Cardiac septum (tissue), 1 donor: ENCODE results near the gene GLDN. TPM values are rescaled to one million over a fixed set of nuclear protein-coding genes. Genes with fewer than 3 reads are reported as not detected.

Experiments used
- DNase-seq: peaks from one replicate; pipeline ENCODE4 v3.0.0-alpha.2; 2020; ENCODE audit warnings: low spot score
- intact Hi-C: fragments of 100-400 bp; cut with DNase I; formaldehyde crosslinking; loops from one replicate; pipeline ENCODE4 v1.14.0; 2022
- total RNA-seq: library from RNA; stranded (reverse); fragmentation: NEBNext Ultra II Directional; extraction: Animal tissue kit (Norgen Biotek cat#: 25700); gene quantifications from one replicate; pipeline ENCODE4 v1.2.1, GENCODE V29; 2021
- donor health status: DM: no; HTN: no; CAD: no.

GLDN gene
- total RNA-seq, 1 donor from 2014 or later = 20.6 TPM

- intact Hi-C loops = no loop called here
- no peak for DNase-seq
These were observed 7.8 kb downstream of the GLDN start for GRCh38 chr15:51349156-51349844.

DNA sequence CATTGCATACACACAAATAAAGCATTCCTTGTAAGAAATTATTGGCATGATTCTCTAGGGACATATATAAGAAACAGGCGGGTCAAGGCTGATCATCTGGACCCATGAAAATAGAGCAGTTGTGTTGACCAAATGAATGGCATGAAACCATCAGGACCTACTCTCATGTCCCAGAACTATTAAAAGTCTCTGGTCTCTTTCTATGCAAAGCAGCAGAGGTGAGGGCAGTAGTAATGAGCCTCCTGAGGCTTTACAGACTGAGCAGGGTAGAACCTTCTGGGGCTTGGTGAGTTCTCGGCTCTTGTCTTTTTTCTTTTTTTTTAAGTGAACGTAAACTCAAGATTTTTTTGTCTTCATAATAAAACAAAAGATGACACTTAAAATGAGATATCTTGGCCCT lies 9.3 kb downstream of the GLDN start:
- intact Hi-C loops = no loop called here
- DNase-seq = no peak

DNA sequence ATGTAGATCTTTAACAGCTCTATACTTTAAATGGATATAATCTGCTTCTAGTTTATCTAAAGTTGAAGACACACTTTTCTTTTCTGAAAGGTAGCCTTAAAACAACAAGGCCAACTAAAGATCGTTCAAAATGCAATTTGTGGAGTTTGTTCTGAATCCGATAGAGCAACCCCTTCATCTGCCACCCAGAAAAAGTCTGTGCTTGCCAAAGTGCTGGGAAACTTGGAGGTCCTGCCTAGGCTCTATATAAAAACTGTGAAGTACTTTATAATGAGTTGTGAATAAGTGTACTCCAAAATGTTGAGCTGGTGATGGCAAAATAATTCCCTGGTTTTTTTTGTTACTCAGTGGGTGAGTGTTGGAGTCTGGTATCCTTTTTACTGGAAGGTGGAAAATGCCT lies 12.5 kb downstream of the GLDN start:
- intact Hi-C loops = no loop called here
- DNase-seq = no peak

- DNase-seq = no peak
- intact Hi-C loops = no loop called here
These were observed 13.6 kb downstream of the GLDN start for GRCh38 chr15:51355096-51355495.

- intact Hi-C loops = no loop called here
- no peak for DNase-seq
These were observed 14.7 kb downstream of the GLDN start for GRCh38 chr15:51356147-51356546.

GRCh38 chr15:51356983-51357382 lies 15.5 kb downstream of the GLDN start:
- DNase-seq = no peak

GRCh38 chr15:51359981-51360380 lies 18.5 kb downstream of the GLDN start:
- intact Hi-C loops = no loop called here

More at GRCh38 chr15:51356983-51357382, 15.5 kb downstream of the GLDN start:
- intact Hi-C loops = no loop called here

GRCh38 chr15:51363383-51363782 lies 21.9 kb downstream of the GLDN start:
- DNase-seq = no peak
- intact Hi-C loops = no loop called here

More at GRCh38 chr15:51359981-51360380, 18.5 kb downstream of the GLDN start:
- DNase-seq = no peak

DNA sequence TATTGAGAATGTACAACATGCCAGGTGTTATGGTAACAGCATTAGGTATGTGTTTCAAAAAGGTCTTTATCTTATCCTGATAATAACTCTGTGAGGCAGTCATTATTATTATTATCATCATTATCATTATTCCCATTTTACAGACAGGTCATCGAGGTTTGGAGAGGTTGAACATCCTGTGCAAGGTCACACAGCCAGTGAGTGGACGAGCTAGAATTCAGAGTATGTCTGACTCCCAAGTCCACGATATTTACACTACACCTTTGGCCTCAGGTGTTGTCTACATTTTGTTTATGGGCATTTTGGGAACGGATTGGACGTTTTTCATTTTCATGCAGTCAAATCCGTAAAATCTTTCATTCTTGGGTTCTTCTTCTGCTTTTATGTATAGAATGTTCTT lies 24.0 kb downstream of the GLDN start:
- intact Hi-C loops = no loop called here
- DNase-seq = no peak

- no peak for DNase-seq
- intact Hi-C loops = no loop called here
These were observed 24.6 kb downstream of the GLDN start for GRCh38 chr15:51366071-51366470.

GRCh38 chr15:51366920-51367319 lies 25.5 kb downstream of the GLDN start:
- intact Hi-C loops = no loop called here

DNA sequence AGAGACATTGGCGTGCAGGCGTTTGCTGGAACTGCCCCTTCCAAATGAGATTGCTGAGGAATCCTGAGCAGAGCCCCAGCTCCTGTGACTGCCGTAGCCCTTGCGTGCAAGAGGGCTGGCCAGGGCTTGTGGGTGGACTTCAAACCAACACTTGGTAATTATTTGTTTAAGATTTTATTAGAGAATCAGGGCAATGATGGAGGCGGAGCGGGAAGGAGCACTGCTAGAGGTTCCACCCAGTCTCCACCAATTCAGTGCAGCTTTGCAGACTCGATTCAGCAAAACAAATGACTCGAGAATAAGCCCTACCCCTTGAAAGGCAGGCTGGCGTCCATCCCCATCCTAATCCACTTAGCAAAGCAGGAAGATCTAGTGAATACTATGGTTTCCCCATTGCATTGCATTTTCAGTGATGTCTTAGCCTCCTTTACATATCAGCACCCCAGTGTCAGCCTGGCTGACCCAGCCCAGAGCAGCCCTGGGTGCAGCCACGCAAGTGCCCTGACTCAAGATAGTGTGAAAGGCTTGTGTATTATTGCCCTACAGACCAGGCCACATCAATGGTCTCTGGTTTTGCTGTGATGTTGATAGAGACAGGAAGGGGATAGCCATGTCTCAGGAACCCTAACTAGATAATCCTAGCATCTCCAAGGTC lies 26.0 kb downstream of the GLDN start:
- intact Hi-C loops = no loop called here
- no peak for DNase-seq

More at GRCh38 chr15:51366920-51367319, 25.5 kb downstream of the GLDN start:
- DNase-seq = no peak

GRCh38 chr15:51368307-51368706 lies 26.9 kb downstream of the GLDN start:
- intact Hi-C loops = no loop called here
- no peak for DNase-seq

DNA sequence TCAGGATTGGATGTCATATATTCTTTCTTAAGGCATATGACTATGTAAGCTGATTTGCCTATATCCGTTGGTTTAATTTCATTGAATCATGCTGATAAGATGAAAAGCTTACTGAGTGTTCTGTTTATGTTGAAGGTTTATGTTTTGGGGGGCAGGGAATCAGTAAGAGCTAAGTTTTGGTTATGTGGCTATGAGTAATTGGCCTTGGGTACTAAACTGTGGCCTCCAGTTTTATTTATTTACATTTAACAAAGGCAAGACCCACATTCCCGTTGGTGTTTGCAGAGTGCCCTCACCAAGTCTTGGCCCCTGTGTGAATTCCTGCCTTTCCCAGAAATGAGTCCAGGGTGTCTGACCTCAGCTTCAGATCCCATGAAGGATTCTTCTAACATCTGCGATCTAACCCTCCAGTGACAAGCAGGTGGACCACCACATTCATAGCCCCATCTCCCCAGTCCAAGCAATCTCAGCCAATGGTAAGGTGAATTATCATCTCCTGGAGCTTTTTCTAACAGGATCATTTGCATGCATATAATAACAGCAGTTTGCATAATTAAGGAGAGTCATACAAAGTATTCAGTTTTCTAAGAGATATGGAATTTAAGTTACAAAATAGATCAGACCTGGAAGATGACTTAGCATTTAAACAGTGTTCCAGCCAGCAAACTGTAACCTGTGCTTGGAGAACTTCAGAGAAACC lies 27.4 kb downstream of the GLDN start:
- intact Hi-C loops = no loop called here
- DNase-seq = no peak

DNA sequence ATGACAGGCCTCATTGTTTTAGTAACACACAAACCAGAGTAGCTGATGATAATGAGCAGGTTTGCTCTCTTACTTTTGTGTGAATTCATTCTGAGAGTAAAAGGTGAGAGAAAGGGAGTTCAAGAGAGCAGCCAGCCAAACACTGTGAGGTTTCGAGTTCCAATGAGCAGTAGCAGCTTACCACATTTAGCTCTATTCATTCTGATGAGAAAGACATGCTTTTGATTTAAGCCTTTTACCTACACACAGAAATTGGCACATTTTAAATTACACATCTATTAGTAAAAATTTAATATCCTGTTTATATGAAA lies 28.0 kb downstream of the GLDN start:
- intact Hi-C loops = no loop called here

GRCh38 chr15:51371266-51371665 lies 29.8 kb downstream of the GLDN start:
- DNase-seq = no peak
- intact Hi-C loops = loop anchor here (5.0 kb wide), 1 partner anchor 49 kb away; no protein-coding TSS in a partner anchor

More for the DNA sequence above, 28.0 kb downstream of the GLDN start:
- no peak for DNase-seq

GRCh38 chr15:51374131-51374530 lies 32.7 kb downstream of the GLDN start:
- no peak for DNase-seq
- intact Hi-C loops = loop anchor here (5.0 kb wide), 1 partner anchor 52 kb away; no protein-coding TSS in a partner anchor

- intact Hi-C loops = loop anchor here (5.0 kb wide), 1 partner anchor 219 kb away; no protein-coding TSS in a partner anchor
- DNase-seq = no peak
These were observed 34.6 kb downstream of the GLDN start for GRCh38 chr15:51375966-51376640.

DNA sequence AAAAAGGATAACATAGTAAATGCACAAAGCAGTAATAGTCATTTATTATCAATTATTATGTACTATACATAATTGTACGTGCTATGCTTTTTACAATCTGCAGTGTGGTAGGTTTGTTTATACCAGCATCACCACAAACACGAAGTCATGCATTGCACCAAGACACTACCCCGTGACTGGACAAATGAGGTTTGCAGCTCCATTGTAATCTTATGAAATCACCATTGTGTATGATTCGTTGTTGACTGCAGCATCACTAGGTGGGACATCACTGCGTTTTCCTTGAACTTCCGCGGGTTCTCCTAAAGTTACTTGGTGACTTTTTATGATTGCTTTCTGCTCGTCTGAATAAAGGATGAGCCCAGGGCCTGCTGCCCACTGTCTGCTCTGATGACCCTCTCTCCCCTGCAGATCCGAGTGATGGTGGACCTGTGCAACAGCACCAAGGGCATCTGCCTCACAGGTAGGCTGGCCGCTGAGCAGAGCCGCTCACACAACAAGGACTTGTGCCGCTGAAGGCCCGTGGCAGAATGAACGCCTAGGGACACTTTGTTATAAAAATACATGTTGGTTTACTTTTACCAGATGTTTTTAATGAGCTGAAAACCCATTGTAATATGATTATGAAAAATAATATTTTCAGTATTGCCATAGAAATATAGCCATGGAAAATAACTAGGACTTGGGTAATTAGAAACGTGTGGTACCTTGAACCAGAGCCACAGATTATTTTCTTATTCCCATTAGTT lies 35.8 kb downstream of the GLDN start:
- intact Hi-C loops = loop anchor here (5.0 kb wide), 1 partner anchor 220 kb away; no protein-coding TSS in a partner anchor
- DNase-seq = no peak
